Endothelial cell of umbilical vein (primary cell): ENCODE measurements around the gene CEP104.

Source experiments
- EZH2 ChIP-seq: IDR thresholded peaks from 2 replicates; pipeline ENCODE4 v1.6.1; 2012; ENCODE audit warnings: borderline replicate concordance, low read depth, mild to moderate bottlenecking, moderate library complexity, low read length, inconsistent platforms; ENCODE audit not compliant: severe bottlenecking
- GATA2 ChIP-seq: IDR thresholded peaks from 2 replicates; pipeline ENCODE4 v1.7.0; 2011; ENCODE audit warnings: low read depth, mild to moderate bottlenecking, moderate library complexity, mixed read lengths, low read length; ENCODE audit not compliant: insufficient read length, insufficient read depth
- MYC ChIP-seq: IDR thresholded peaks from one replicate; pipeline ENCODE4 v1.6.1; 2011; ENCODE audit warnings: mild to moderate bottlenecking, low read depth, low read length
- POLR2A ChIP-seq: IDR thresholded peaks from 2 replicates; pipeline ENCODE4 v1.6.1; 2012; ENCODE audit warnings: low read depth, mild to moderate bottlenecking, control low read depth, low read length
- POLR2AphosphoS5 ChIP-seq: IDR thresholded peaks from 2 replicates; pipeline ENCODE4 v1.6.1; 2012; ENCODE audit warnings: low read depth, mild to moderate bottlenecking, control low read depth, low read length, moderate library complexity; ENCODE audit not compliant: insufficient read depth
- TF ChIP-seq, protein P1 (sequence below), 2 donors: IDR thresholded peaks; 1 replicate in 1 of 2; 2 replicates in 1 of 2; pipeline ENCODE4 v1.5.1; 2011; ENCODE audit warnings: low read length in 2 of 2, mild to moderate bottlenecking in 2 of 2, moderate library complexity in 2 of 2, control low read depth in 1 of 2, inconsistent platforms in 1 of 2, low read depth in 1 of 2; ENCODE audit not compliant: insufficient read depth in 1 of 2; ENCODE audit errors: extremely low read depth in 1 of 2

GRCh38 chr1:3814065-3814464 lies 42.9 kb downstream of the CEP104 start:
- TF ChIP-seq, protein P1, sequence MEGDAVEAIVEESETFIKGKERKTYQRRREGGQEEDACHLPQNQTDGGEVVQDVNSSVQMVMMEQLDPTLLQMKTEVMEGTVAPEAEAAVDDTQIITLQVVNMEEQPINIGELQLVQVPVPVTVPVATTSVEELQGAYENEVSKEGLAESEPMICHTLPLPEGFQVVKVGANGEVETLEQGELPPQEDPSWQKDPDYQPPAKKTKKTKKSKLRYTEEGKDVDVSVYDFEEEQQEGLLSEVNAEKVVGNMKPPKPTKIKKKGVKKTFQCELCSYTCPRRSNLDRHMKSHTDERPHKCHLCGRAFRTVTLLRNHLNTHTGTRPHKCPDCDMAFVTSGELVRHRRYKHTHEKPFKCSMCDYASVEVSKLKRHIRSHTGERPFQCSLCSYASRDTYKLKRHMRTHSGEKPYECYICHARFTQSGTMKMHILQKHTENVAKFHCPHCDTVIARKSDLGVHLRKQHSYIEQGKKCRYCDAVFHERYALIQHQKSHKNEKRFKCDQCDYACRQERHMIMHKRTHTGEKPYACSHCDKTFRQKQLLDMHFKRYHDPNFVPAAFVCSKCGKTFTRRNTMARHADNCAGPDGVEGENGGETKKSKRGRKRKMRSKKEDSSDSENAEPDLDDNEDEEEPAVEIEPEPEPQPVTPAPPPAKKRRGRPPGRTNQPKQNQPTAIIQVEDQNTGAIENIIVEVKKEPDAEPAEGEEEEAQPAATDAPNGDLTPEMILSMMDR (IDR thresholded peaks at IDR 0.05; ENCODE audit: extremely low read depth in 1 of 2, insufficient read depth in 1 of 2, low read depth in 1 of 2, low read length in 2 of 2), result no peak
- TF ChIP-seq EZH2, result no peak
- TF ChIP-seq POLR2AphosphoS5, result no peak
- no peak for TF ChIP-seq POLR2A
- TF ChIP-seq MYC, result no peak
- no peak for TF ChIP-seq GATA2
